ENCODE data around the gene WDTC1. TPM values are rescaled to one million over a fixed set of nuclear protein-coding genes. Genes with fewer than 3 reads are reported as not detected.

WDTC1 gene
- total and polyA plus RNA-seq, 12 donors, result 14.4 to 74.3 (median 61.6) TPM

DNA sequence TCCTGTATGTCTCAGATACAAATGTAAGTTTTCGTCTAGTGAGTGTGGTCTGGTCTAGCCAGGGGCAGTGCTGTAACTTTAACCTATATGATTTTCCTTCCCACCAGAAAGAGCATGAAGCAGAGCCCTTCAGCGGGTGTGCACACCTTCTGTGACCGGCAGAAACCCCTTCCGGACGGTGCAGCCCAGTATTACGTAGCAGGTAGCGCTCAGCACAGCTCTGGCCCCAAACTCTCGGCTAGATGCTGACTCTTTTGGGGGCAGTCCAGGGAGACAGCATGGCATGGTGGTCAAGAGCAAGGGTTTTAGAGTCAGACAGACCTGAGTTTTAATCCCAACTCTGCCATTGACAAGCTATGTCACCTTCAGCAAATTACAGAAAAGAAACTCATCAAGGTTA, 59.5 kb downstream of the WDTC1 start:
- H3K4me3 ChIP-seq, result no peak overlapping the region
- H3K27me3 ChIP-seq, result no peaks in the 10 kb centered on the region
- no peak overlapping the region for H3K27ac ChIP-seq
- H3K36me3 ChIP-seq, result peaks cover 0 to 88% (median 50%) of the 10 kb centered on the region in 9 donors
- TF ChIP-seq CTCF (IDR thresholded peaks at IDR 0.05), result no peak
- H3K4me1 ChIP-seq, result peaks cover 0 to 18% (median 7%) of the 10 kb centered on the region in 9 donors
- DNase-seq (no peak), ATAC-seq (no peak)
- no peaks in the 10 kb centered on the region for H3K9me3 ChIP-seq
- intact Hi-C loops (cut with DNase I), result loop anchor here in 2 of 10 donors (10.0 kb wide), 2 partner anchors 311 to 321 kb away; partner anchors contain the start of gene AHDC1 (in 1 of the 2)
- WGBS, 2 donors, result 96 to 98% methylated on average over 8 of the region's 8 CpGs

- DNase-seq (peak; percentile 61 to 77), ATAC-seq (peak in 3 of 8 donors; percentile 20 to 29 (median 26))
- H3K27me3 ChIP-seq, result no peaks in the 10 kb centered on the region
- peak; percentile 39 to 69 (median 61) for TF ChIP-seq CTCF (IDR thresholded peaks at IDR 0.05)
- H3K9me3 ChIP-seq, result no peaks in the 10 kb centered on the region
- no peak overlapping the region for H3K27ac ChIP-seq
- H3K4me3 ChIP-seq, result no peak overlapping the region
- H3K4me1 ChIP-seq, result peaks cover 11 to 47% (median 30%) of the 10 kb centered on the region in 9 donors
- H3K36me3 ChIP-seq, result peaks cover 0 to 92% (median 44%) of the 10 kb centered on the region in 9 donors
- WGBS, 2 donors, result 38 to 39% methylated on average over 10 of the region's 10 CpGs
- intact Hi-C loops (cut with DNase I), result loop anchor here in 5 of 10 donors (2.0 to 10.0 kb wide), 5 partner anchors 308 to 685 kb away; partner anchors contain the start of gene AHDC1 (in 2 of the 5)
Measured at GRCh38 chr1:27296773-27297291, 62.4 kb downstream of the WDTC1 start.

- no peak for TF ChIP-seq CTCF (IDR thresholded peaks at IDR 0.05)
- Histone ChIP-seq H3K27ac (peak overlapping the region in 1 of 10 donors; percentile 88), H3K9me3 (no peaks in the 10 kb centered on the region), H3K27me3 (no peaks in the 10 kb centered on the region), H3K36me3 (peaks cover 0 to 92% (median 46%) of the 10 kb centered on the region in 9 donors), H3K4me3 (no peak overlapping the region), H3K4me1 (peaks cover 11 to 47% (median 30%) of the 10 kb centered on the region in 9 donors)
- intact Hi-C loops (cut with DNase I), result loop anchor here in 6 of 10 donors (2.0 to 10.0 kb wide), 7 partner anchors 307 to 684 kb away; partner anchors contain the start of gene AHDC1 (in 2 of the 6)
- WGBS, 2 donors, result 98 to 99% methylated on average over 3 of the region's 3 CpGs
- no peak for ATAC-seq
- DNase-seq, result no peak
Measured at GRCh38 chr1:27297903-27298302, 63.5 kb downstream of the WDTC1 start.

DNA sequence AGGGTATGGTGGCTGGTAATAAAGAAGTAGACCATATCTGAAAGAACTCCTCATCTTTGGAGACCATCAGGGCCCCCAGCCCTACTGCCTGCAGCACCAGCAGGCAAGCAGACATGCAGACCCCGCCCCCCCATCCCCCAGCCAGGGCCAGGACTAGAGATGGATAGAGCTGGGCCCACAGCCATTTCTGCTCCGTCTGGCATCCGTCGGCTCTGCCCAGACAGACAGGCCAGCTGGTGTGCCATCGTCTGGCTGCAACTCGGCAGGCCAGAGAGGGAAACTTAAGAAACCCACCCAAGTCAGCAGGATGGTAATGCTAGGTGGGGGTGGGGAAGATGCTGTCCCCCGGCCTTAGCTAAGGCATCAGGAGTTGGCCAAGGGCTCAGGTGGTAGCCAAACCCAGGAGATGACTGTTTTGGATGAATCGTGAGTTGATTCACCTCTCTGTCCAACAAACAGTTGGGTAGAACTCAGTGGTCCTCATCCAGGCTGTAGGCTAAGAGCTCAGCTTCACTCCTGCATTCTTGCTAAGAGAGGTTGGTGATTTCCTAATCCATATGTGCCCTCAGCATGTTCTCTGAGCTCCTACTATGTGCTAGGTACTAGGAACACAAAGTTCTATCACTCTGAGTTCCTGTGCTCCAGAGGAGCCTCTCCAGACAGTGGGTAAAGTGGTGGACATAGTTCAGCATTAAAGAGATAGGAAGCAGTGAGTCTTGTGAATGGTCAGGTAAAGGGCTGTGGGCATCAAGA, 64.4 kb downstream of the WDTC1 start:
- DNase-seq (no peak), ATAC-seq (peak in 1 of 8 donors; percentile 19)
- Histone ChIP-seq H3K4me1 (peaks cover 11 to 47% (median 30%) of the 10 kb centered on the region in 9 donors), H3K27me3 (no peaks in the 10 kb centered on the region), H3K9me3 (no peaks in the 10 kb centered on the region), H3K4me3 (no peak overlapping the region), H3K36me3 (peaks cover 0 to 92% (median 42%) of the 10 kb centered on the region in 9 donors), H3K27ac (peak overlapping the region; percentile 30 to 88 (median 82))
- 59% methylated on average over 8 of the region's 8 CpGs for WGBS, 2 donors
- intact Hi-C loops (cut with DNase I), result loop anchor here in 5 of 10 donors (2.0 to 10.0 kb wide), 5 partner anchors 306 to 683 kb away; partner anchors contain the start of gene AHDC1 (in 1 of the 5)
- TF ChIP-seq CTCF (IDR thresholded peaks at IDR 0.05), result no peak
